HCT116 (cell line): ENCODE data around the gene FAM184A. TPM values are rescaled to one million over a fixed set of nuclear protein-coding genes. Genes with fewer than 3 reads are reported as not detected.
A peak's percentile ranks its signal among the peaks of the same experiment; 100 is the strongest.

Experiments used
- ATAC-seq: fragments of 200-7000 bp; cut with Tn5 transposase; 2 replicates; pipeline ENCODE4 v1.9.1; 2020; ENCODE audit warnings: mild to moderate bottlenecking, moderate library complexity
- BruUV-seq: library from RNA; stranded (reverse); fragments of 400-500 nt; replicated peaks from 2 replicates; lab custom pipeline; 2021; lab: Mats Ljungman, UMichigan
- CTCF ChIA-PET: fragments of 300-600 bp; sonication (Branson Sonifier 250); formaldehyde crosslinking; loops from one replicate; lab custom pipeline; 2021; ENCODE audit warnings: antibody characterized with exemption; lab: Charles Lee
- POLR2A ChIA-PET: fragments of 300-600, 350-600 bp; sonication (Branson Sonifier 250); formaldehyde crosslinking; loops from one replicate; lab custom pipeline; 2021; ENCODE audit warnings: antibody characterized with exemption; lab: Charles Lee
- RAD21 ChIA-PET, 2 experiments: fragments of 300-600 bp; sonication (Branson Sonifier 250); formaldehyde crosslinking; loops; one replicate each; lab custom pipeline; 2023; ENCODE audit warnings: low total read pairs in 2 of 2; ENCODE audit not compliant: uncharacterized antibody in 2 of 2, unreplicated experiment in 2 of 2, low non-redundant PET in 1 of 2; lab: Charles Lee
- DNase-seq: peaks from one replicate; pipeline ENCODE4 v3.0.0-alpha.2; 2010; ENCODE audit warnings: low read depth, low spot score
- H2AFZ ChIP-seq: fragments of 200-600 bp; shearing (Covaris generic), sonication (generic); 2 replicates; pipeline ENCODE4 v1.6.1; 2017; ENCODE audit warnings: low read depth, mixed run types, mixed read lengths, antibody characterized with exemption, low read length; ENCODE audit not compliant: poor library complexity, severe bottlenecking
- H3K27ac ChIP-seq: 2 replicates; pipeline ENCODE4 v1.5.1; 2012; ENCODE audit warnings: low read depth, low read length
- H3K27me3 ChIP-seq: fragments of 200-600 bp; sonication (generic); 2 replicates; pipeline ENCODE4 v1.6.1; 2016; ENCODE audit warnings: mixed run types, low read length, mixed read lengths; ENCODE audit not compliant: insufficient read depth
- H3K36me3 ChIP-seq, 2 experiments: fragments of 200-500 bp in 1 of 2; fragments of 200-600 bp in 1 of 2; sonication (Bioruptor generic) in 1 of 2; sonication (generic) in 1 of 2; 2 replicates each; pipeline versions ENCODE4 v1.5.1 to v1.6.1; 2014 to 2016; ENCODE audit warnings: low read length in 2 of 2, inconsistent platforms in 1 of 2, mixed read lengths in 1 of 2, mixed run types in 1 of 2; ENCODE audit not compliant: insufficient read depth in 2 of 2, control insufficient read depth in 1 of 2
- H3K4me1 ChIP-seq, 2 experiments: fragments of 200-600 bp in 1 of 2; sonication (generic) in 1 of 2; 2 replicates each; pipeline versions ENCODE4 v1.5.1 to v1.6.1; 2012 to 2017; ENCODE audit warnings: low read length in 2 of 2, inconsistent platforms in 1 of 2, mild to moderate bottlenecking in 1 of 2, mixed read lengths in 1 of 2, mixed run types in 1 of 2, moderate library complexity in 1 of 2; ENCODE audit not compliant: insufficient read depth in 2 of 2, control insufficient read depth in 1 of 2
- H3K4me2 ChIP-seq: fragments of 200-600 bp; sonication (generic); 2 replicates; pipeline ENCODE4 v1.6.1; 2017; ENCODE audit warnings: mixed run types, low read length, mixed read lengths
- H3K4me3 ChIP-seq, 2 experiments: fragments of 200-600 bp in 1 of 2; sonication (generic) in 1 of 2; replicated peaks in 1 of 2; 2 replicates each; pipeline ENCODE4 v1.5.1; 2011 to 2016; ENCODE audit warnings: low read length in 2 of 2, control low read depth in 1 of 2, low read depth in 1 of 2, mild to moderate bottlenecking in 1 of 2, mixed read lengths in 1 of 2, mixed run types in 1 of 2
- H3K79me2 ChIP-seq: fragments of 200-600 bp; sonication (generic); 2 replicates; pipeline ENCODE4 v1.6.1; 2017; ENCODE audit warnings: mild to moderate bottlenecking, mixed run types, low read length, moderate library complexity, mixed read lengths; ENCODE audit not compliant: insufficient read depth
- H3K9ac ChIP-seq: fragments of 200-600 bp; sonication (generic); 2 replicates; pipeline ENCODE4 v1.6.1; 2016; ENCODE audit warnings: low read length, mixed read lengths
- H3K9me2 ChIP-seq: fragments of 200-600 bp; sonication (generic), shearing (Covaris generic); 2 replicates; pipeline ENCODE4 v1.6.1; 2017; ENCODE audit warnings: mixed run types, mild to moderate bottlenecking, moderate library complexity; ENCODE audit not compliant: insufficient read depth
- H3K9me3 ChIP-seq, 2 experiments: fragments of 200-500 bp in 1 of 2; fragments of 200-600 bp in 1 of 2; sonication (Bioruptor generic) in 1 of 2; sonication (generic) in 1 of 2; 2 replicates each; pipeline ENCODE4 v1.6.1; 2014 to 2017; ENCODE audit warnings: low read length in 2 of 2, mixed read lengths in 2 of 2, inconsistent platforms in 1 of 2, low read depth in 1 of 2, mild to moderate bottlenecking in 1 of 2, mixed run types in 1 of 2, moderate library complexity in 1 of 2; ENCODE audit not compliant: control insufficient read depth in 1 of 2, insufficient read depth in 1 of 2
- H4K20me1 ChIP-seq: fragments of 200-600 bp; sonication (generic), shearing (Covaris generic); 2 replicates; pipeline ENCODE4 v1.6.1; 2017; ENCODE audit warnings: mixed run types, mild to moderate bottlenecking, moderate library complexity; ENCODE audit not compliant: insufficient read depth
- CTCF ChIP-seq, 3 experiments: fragments of 200-600 bp in 1 of 3; sonication (generic) in 1 of 3; IDR thresholded peaks in 2 of 3; conservative IDR thresholded peaks in 1 of 3; 2 replicates each; pipeline ENCODE4 v1.5.1; 2012 to 2017; ENCODE audit warnings: low read depth in 2 of 3, low read length in 2 of 3, antibody characterized with exemption in 1 of 3, borderline replicate concordance in 1 of 3, control low read depth in 1 of 3, mild to moderate bottlenecking in 1 of 3, mixed read lengths in 1 of 3, mixed run types in 1 of 3, moderate library complexity in 1 of 3; ENCODE audit not compliant: insufficient read depth in 1 of 3
- POLR2AphosphoS5 ChIP-seq: IDR thresholded peaks from 2 replicates; pipeline ENCODE4 v1.6.1; 2011; ENCODE audit warnings: mild to moderate bottlenecking, low read depth, low read length, moderate library complexity
- RAD21 ChIP-seq: IDR thresholded peaks from 2 replicates; pipeline ENCODE4 v1.6.1; 2012; ENCODE audit warnings: low read depth, mild to moderate bottlenecking
- intact Hi-C: fragments of 100-400 bp; cut with micrococcal nuclease; formaldehyde crosslinking; loops from 2 replicates; pipeline ENCODE4 v1.10.0; 2022
- total RNA-seq: library from RNA; stranded (reverse); gene quantifications from one replicate; pipeline ENCODE4 v1.2.1, GENCODE V29; 2021; ENCODE audit not compliant: unreplicated experiment

Gene FAM184A
- total RNA-seq, 1 experiment from 2014 or later, result 2.4 TPM

DNA sequence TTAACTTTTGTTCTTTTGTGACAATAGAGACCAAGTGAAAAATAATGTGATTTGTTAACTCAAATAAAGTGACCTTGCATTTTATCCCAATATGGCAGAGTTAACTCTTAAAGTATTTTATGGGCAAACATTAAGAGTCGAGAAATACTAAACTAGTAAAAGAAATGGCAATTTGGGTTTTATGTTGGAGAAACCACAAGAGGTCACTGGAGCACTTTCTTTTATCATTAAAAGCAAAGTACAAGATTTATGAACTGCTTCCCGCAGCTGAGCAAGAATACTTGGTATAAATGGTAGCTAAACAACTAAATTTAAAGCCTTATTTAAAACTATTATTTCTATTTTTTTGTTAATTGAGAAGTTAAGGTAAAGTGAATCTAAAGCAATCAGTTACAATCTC, 110.0 kb downstream of the FAM184A start:
- POLR2A ChIA-PET, result interaction anchor here (1.0 kb wide), 1 partner anchor 142 kb away, joined by 7 read pairs; no protein-coding TSS in a partner anchor
- CTCF ChIA-PET, result interaction anchor here (0.9 to 7.7 kb wide), 7 partner anchors 33 to 1128 kb away, joined by 3 to 113 read pairs (median 4); partner anchors contain the start of gene MCM9
- ATAC-seq, result no peak

More for the DNA sequence above, 110.0 kb downstream of the FAM184A start:
- H3K9me3 ChIP-seq, result no peaks in the 10 kb centered on the region
- H3K9ac ChIP-seq, result no peak overlapping the region
- H2AFZ ChIP-seq, result no peak overlapping the region
- H3K4me3 ChIP-seq, result no peak overlapping the region
- H4K20me1 ChIP-seq, result no peaks in the 10 kb centered on the region
- H3K4me2 ChIP-seq, result no peak overlapping the region
- H3K79me2 ChIP-seq, result no peaks in the 10 kb centered on the region
- no peaks in the 10 kb centered on the region for H3K4me1 ChIP-seq
- TF ChIP-seq POLR2AphosphoS5 (no peak), CTCF (IDR thresholded peaks at IDR 0.05 in 2 of 3, conservative IDR thresholded peaks at IDR 0.05 in 1 of 3; ENCODE audit: borderline replicate concordance in 1 of 3, insufficient read depth in 1 of 3, low read depth in 2 of 3, low read length in 2 of 3) (peak in 2 of 3 experiments; percentile 41 to 53; a peak in 2 of 6 replicates), RAD21 (peak; percentile 70)
- intact Hi-C loops, result loop anchor here (1.0 to 10.0 kb wide), 3 partner anchors 142 to 756 kb away; partner anchors contain the start of gene MAN1A1
- no TSS peak for BruUV-seq
- peak; percentile 12 for DNase-seq
- H3K27ac ChIP-seq, result no peak overlapping the region
- RAD21 ChIA-PET, result interaction anchor here (0.5 to 3.2 kb wide), 4 partner anchors 22 to 374 kb away, joined by 3 to 16 read pairs (median 4); no protein-coding TSS in a partner anchor
- no peaks in the 10 kb centered on the region for H3K9me2 ChIP-seq
- H3K36me3 ChIP-seq, result no peaks in the 10 kb centered on the region
- H3K27me3 ChIP-seq, result no peaks in the 10 kb centered on the region
